GM12873 (cell line): ENCODE measurements around the gene RNF115.

Experiments
- TF ChIP-seq, protein P1 (sequence below): IDR thresholded peaks from 2 replicates; pipeline ENCODE4 v1.5.1; 2012; ENCODE audit warnings: low read depth, mild to moderate bottlenecking, moderate library complexity, low read length, control low read depth; ENCODE audit not compliant: insufficient read depth; ENCODE audit errors: missing control alignments

Gene RNF115

DNA sequence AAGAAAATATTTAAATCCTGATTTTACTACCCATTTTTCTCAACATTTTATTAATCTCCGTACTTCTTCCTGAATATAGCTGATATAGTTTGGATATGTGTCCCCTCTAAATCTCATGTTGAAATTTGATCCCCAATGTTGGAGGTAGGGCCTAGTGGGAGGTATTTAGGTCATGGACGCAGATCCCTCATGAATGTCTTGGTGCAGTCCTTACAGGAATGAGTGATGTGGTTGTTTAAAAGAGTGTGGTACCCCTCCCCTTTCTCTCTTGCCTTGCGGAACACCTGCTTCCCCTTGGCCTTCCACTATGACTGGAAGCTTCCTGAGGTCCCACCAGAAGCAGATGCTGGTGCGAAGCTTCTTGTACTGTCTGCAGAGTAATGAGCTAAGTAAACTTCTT lies 17.5 kb downstream of the RNF115 start:
- TF ChIP-seq, protein P1, sequence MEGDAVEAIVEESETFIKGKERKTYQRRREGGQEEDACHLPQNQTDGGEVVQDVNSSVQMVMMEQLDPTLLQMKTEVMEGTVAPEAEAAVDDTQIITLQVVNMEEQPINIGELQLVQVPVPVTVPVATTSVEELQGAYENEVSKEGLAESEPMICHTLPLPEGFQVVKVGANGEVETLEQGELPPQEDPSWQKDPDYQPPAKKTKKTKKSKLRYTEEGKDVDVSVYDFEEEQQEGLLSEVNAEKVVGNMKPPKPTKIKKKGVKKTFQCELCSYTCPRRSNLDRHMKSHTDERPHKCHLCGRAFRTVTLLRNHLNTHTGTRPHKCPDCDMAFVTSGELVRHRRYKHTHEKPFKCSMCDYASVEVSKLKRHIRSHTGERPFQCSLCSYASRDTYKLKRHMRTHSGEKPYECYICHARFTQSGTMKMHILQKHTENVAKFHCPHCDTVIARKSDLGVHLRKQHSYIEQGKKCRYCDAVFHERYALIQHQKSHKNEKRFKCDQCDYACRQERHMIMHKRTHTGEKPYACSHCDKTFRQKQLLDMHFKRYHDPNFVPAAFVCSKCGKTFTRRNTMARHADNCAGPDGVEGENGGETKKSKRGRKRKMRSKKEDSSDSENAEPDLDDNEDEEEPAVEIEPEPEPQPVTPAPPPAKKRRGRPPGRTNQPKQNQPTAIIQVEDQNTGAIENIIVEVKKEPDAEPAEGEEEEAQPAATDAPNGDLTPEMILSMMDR = no peak

- TF ChIP-seq, protein P1 = no peak
These were observed 18.8 kb downstream of the RNF115 start for GRCh38 chr1:145805057-145805456.

DNA sequence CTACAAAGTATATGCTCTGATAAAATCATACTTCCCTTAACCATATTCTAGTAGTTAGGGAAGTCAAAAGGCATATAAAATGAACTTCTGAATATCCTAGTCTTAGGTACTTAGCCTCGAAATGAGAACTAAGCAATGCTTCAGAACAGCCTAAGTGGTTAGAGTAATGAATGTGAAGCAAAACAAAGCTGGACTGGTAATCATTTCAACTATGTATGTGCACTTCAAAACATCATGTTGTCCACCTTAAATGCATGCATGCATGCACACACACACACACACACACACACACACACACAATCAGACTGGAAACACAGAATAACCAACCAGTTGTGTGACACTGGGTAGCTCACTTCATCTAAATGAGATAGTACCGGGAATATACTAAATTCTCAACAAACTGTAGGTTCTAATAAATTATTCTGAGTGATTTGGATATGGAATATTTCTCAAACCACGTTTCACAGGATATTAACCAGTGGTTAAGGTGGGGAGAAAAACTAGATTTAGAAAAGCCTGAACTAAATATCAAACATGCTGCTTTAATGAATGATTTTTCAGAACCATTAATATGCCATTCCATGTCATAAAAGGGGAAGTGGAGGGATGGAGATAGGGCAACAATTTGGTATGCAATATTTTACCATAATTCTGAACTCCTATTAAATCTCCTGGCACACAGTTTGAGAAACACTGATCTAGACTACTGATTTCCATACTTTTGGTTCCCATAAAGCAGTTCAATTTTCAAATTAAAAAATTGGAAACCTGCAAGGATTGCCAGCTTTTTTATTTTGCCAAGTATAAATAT lies 19.5 kb downstream of the RNF115 start:
- TF ChIP-seq, protein P1 = no peak

DNA sequence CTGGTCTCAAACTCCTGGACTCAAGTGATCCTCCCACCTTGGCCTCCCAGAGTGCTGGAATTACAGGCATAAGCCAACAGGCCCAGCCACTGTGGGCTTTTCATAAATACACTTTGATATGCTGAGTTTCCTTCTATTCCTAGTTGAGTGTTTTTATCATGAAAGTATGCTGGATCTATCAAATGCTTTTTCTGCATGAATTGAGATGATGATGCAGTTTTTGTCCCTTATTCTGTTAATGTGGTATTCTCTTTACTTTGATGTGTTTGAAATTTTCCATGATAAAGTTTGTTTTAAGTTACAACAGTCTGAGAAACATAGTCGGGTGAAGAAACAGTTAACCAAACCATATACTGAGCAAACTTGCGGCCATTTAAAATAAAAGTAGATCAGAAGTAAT lies 24.1 kb downstream of the RNF115 start:
- TF ChIP-seq, protein P1 = no peak

GRCh38 chr1:145796753-145797152 lies 27.1 kb downstream of the RNF115 start:
- TF ChIP-seq, protein P1 = no peak

DNA sequence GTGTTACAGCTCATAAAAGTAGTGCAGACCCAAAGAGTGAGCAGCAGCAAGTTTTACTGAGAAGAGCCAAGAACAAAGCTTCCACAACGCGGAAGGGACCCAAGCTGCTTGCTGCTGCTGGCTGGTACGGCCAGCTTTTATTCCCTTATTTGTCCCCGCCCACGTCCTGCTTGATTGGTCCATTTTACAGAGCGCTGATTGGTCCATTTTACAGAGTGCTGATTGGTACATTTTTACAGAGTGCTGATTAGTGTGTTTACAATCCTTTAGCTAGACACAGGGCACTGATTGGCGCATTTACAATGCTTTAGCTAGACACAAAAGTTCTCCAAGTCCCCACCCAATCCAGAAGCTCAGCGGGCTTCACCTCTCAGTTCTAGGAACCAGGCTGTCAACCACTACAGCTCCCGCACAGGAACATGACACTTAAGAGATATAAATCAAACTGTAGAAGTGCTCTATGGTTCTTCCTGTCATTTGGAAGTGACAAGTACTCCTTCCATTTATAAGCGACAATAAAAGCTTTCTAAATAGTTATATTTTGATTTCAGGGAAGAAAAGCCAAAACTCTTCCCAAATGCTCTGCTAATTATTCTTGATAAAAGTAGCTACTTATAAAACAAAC lies 28.5 kb downstream of the RNF115 start:
- TF ChIP-seq, protein P1 = no peak

DNA sequence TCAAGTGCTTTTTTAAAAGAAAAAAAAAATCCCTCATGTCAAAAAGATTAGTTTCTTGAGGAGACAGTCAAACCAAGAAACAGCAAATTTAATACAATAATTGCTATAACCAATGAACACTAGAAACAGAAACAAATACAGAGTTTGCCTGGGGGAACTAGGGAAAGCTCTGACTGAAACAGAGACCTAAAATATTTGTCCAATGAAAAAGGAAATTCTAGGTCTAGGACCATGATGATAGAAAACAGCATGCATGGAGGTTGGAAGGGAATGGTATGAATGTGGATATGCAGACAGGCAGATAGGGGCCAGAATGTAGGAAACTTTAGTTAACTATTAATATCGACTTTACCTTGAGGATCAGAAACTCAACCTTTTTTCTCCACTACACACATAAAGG lies 31.4 kb downstream of the RNF115 start:
- TF ChIP-seq, protein P1 = no peak
